H1 (cell line): ENCODE measurements around the gene ST3GAL2.

ENCODE experiments used
- SP1 ChIP-seq: IDR thresholded peaks from 2 replicates; pipeline ENCODE4 v1.6.1; 2011; ENCODE audit warnings: low read depth, low read length
- TF ChIP-seq, protein P1 (sequence below), 3 experiments: IDR thresholded peaks; 1 replicate in 2 of 3; 2 replicates in 1 of 3; pipeline versions ENCODE4 v1.5.1 to v1.6.1; 2011; ENCODE audit warnings: low read length in 3 of 3, mild to moderate bottlenecking in 3 of 3, inconsistent platforms in 2 of 3, low read depth in 1 of 3, moderate library complexity in 1 of 3; ENCODE audit not compliant: insufficient read depth in 1 of 3; ENCODE audit errors: control extremely low read depth in 1 of 3

DNA sequence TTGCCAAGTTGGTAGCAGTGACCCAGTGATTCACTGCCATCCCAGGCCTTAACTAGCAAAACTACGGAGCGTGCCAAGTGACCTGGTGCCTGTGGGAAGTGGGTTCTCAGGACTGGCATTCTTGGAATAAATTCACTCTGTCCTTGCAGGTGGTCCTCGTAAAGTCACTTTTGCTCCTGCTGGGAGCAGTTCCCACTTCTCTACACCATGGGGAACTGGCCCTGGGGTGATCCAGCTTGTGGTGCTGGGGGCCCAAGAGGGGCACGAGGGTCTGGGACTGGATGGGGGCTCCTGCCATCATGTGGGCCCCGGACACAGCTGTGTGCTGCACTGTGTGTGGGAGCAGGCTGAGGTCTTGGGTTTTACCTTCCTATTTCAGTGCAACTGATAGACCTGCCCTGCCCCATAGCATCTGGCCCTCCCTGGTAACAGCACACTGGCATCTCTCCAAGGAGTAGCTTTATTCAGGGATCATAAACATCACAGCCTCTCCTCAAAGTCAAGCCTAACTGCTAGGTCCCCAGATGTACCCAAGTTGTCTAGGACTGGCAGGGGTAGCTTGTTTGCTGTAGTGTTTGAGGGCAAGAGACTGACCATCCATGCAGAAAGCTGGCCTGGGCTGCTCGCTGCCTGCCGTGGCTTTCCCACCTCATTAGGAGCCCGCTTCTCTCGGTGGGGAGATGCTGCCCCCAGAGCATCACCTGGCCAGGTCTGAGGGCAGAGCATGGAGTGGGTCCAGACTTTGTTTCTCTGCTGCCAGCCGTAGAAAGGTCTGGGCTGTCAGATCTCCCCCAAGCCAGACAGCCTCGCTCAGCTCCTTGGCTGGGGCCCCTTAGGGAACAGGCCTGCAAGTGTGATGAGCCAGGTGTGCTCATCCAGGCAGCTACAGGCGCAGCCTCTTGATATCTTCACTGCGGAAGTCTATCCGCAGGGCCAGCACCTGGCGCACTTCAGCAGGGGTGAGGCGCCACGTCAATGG lies 41.5 kb upstream of the ST3GAL2 start:
- TF ChIP-seq SP1: no peak
- TF ChIP-seq, protein P1, sequence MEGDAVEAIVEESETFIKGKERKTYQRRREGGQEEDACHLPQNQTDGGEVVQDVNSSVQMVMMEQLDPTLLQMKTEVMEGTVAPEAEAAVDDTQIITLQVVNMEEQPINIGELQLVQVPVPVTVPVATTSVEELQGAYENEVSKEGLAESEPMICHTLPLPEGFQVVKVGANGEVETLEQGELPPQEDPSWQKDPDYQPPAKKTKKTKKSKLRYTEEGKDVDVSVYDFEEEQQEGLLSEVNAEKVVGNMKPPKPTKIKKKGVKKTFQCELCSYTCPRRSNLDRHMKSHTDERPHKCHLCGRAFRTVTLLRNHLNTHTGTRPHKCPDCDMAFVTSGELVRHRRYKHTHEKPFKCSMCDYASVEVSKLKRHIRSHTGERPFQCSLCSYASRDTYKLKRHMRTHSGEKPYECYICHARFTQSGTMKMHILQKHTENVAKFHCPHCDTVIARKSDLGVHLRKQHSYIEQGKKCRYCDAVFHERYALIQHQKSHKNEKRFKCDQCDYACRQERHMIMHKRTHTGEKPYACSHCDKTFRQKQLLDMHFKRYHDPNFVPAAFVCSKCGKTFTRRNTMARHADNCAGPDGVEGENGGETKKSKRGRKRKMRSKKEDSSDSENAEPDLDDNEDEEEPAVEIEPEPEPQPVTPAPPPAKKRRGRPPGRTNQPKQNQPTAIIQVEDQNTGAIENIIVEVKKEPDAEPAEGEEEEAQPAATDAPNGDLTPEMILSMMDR (IDR thresholded peaks at IDR 0.05; ENCODE audit: control extremely low read depth in 1 of 3, insufficient read depth in 1 of 3, low read depth in 1 of 3, low read length in 3 of 3): no peak
